Measurements from ENCODE around the gene SEPHS2.

The SEPHS2 gene

GRCh38 chr16:30429678-30430427 is 15.8 kb downstream of the SEPHS2 start, which contains the start of gene DCTPP1:
Gene DCTPP1 (minus strand): TSS chr16:30430030. CDS start chr16:30429980, 50 bp downstream.
- DNase-seq (ENCODE audit: low read depth): peak; percentile 95

- no peak for DNase-seq (ENCODE audit: low read depth)
Observed at GRCh38 chr16:30429418-30429677, 16.3 kb downstream of the SEPHS2 start.

GRCh38 chr16:30428055-30428454 is 17.6 kb downstream of the SEPHS2 start:
- no peak for DNase-seq (ENCODE audit: low read depth)

GRCh38 chr16:30421010-30421409 is 24.7 kb downstream of the SEPHS2 start:
- DNase-seq (ENCODE audit: low read depth): no peak

GRCh38 chr16:30418350-30419181 is 27.1 kb downstream of the SEPHS2 start:
- no peak for DNase-seq (ENCODE audit: low read depth)

- DNase-seq (ENCODE audit: low read depth): no peak
Observed at GRCh38 chr16:30417529-30418349, 27.9 kb downstream of the SEPHS2 start.

GRCh38 chr16:30416624-30417528 is 28.8 kb downstream of the SEPHS2 start:
- DNase-seq (ENCODE audit: low read depth): no peak

- no peak for DNase-seq (ENCODE audit: low read depth)
Observed at GRCh38 chr16:30416047-30416603, 29.5 kb downstream of the SEPHS2 start.

GRCh38 chr16:30414159-30414558 is 31.5 kb downstream of the SEPHS2 start:
- no peak for DNase-seq (ENCODE audit: low read depth)

GRCh38 chr16:30413112-30413806 is 32.4 kb downstream of the SEPHS2 start:
- DNase-seq (ENCODE audit: low read depth): no peak

GRCh38 chr16:30409125-30410060 is 36.3 kb downstream of the SEPHS2 start:
- DNase-seq (ENCODE audit: low read depth): no peak

GRCh38 chr16:30407804-30408534 is 37.7 kb downstream of the SEPHS2 start:
- DNase-seq (ENCODE audit: low read depth): no peak

- DNase-seq (ENCODE audit: low read depth): no peak
Observed at GRCh38 chr16:30407102-30407803, 38.4 kb downstream of the SEPHS2 start, which contains the start of gene ZNF771. Gene ZNF771 (plus strand): TSS chr16:30407606. CDS start chr16:30408054, 448 bp downstream.

GRCh38 chr16:30406795-30407101 is 38.9 kb downstream of the SEPHS2 start:
- DNase-seq (ENCODE audit: low read depth): no peak

- no peak for DNase-seq (ENCODE audit: low read depth)
Observed at GRCh38 chr16:30401768-30402425, 43.8 kb downstream of the SEPHS2 start.

- DNase-seq (ENCODE audit: low read depth): no peak
Observed at GRCh38 chr16:30399435-30400186, 46.1 kb downstream of the SEPHS2 start.

Data from non-pigmented ciliary epithelial cell (primary cell).